Measurements from ENCODE around the gene SETX.
A peak's percentile ranks its signal among the peaks of the same experiment; 100 is the strongest.

SETX gene

GRCh38 chr9:132236662-132237311 is 118.0 kb downstream of the SETX start:
- Mint-ChIP-seq H3K36me3 (ENCODE audit: low read depth) (peaks cover 2% of the 10 kb centered on the region), H3K27me3 (peaks cover 2% of the 10 kb centered on the region), H3K4me3 (no peak overlapping the region), H3K27ac (no peak overlapping the region), H3K9me3 (no peaks in the 10 kb centered on the region), H3K4me1 (ENCODE audit: low read depth) (peaks cover 10% of the 10 kb centered on the region)
- no peak for DNase-seq

DNA sequence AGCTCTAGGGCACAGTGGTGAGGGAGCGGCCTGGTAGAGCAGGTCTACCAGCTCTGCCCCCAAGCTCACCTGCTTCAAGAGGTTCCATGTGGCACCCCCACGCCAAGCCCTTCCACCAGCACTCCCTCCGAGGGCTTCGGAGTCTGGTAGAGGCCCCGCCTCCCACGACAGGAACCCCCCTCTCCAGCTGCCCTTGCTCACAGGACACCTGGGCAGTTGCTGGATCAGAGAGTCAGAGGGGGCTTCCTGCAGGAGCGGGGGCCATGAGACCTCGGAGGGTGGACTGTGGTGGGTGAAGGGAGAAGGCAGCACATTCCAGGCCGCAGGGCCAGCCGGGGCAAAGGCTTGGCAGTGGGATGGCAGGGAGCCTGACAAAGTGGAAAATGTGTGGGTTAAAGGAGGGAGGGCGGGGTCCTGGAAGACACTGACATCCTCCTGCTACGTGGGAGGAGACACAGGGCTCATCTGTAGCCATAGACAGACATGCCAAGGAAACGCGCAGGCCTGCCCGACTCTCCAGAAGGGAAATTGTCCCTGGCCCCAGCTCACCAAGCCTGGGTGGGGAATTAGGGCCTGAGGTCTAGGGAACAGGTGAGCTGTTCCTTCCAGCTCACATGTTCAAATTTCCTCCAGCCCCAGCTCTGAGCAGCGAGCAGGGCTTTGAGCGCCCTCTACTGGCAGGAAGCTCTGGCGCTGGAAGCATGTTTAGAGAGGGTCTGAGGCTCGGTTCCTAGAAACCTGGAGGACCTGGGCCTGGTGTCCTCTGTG is 118.7 kb downstream of the SETX start:
- no peaks in the 10 kb centered on the region for H3K36me3 Mint-ChIP-seq (ENCODE audit: low read depth)
- peak; percentile 87 for DNase-seq
- H3K27me3 Mint-ChIP-seq = no peaks in the 10 kb centered on the region
- no peak overlapping the region for H3K4me3 Mint-ChIP-seq
- peaks cover 6% of the 10 kb centered on the region for H3K4me1 Mint-ChIP-seq (ENCODE audit: low read depth)
- H3K27ac Mint-ChIP-seq = no peak overlapping the region
- H3K9me3 Mint-ChIP-seq = no peaks in the 10 kb centered on the region

- no peak for DNase-seq
- peaks cover 5% of the 10 kb centered on the region for H3K4me1 Mint-ChIP-seq (ENCODE audit: low read depth)
- H3K27ac Mint-ChIP-seq = no peak overlapping the region
- H3K27me3 Mint-ChIP-seq = no peaks in the 10 kb centered on the region
- H3K9me3 Mint-ChIP-seq = no peaks in the 10 kb centered on the region
- no peak overlapping the region for H3K4me3 Mint-ChIP-seq
- H3K36me3 Mint-ChIP-seq (ENCODE audit: low read depth) = no peaks in the 10 kb centered on the region
Observed at GRCh38 chr9:132235125-132235524, 119.7 kb downstream of the SETX start.

- H3K4me1 Mint-ChIP-seq (ENCODE audit: low read depth) = peaks cover 5% of the 10 kb centered on the region
- H3K27me3 Mint-ChIP-seq = no peaks in the 10 kb centered on the region
- no peak overlapping the region for H3K27ac Mint-ChIP-seq
Observed at GRCh38 chr9:132234535-132234934, 120.3 kb downstream of the SETX start.

DNA sequence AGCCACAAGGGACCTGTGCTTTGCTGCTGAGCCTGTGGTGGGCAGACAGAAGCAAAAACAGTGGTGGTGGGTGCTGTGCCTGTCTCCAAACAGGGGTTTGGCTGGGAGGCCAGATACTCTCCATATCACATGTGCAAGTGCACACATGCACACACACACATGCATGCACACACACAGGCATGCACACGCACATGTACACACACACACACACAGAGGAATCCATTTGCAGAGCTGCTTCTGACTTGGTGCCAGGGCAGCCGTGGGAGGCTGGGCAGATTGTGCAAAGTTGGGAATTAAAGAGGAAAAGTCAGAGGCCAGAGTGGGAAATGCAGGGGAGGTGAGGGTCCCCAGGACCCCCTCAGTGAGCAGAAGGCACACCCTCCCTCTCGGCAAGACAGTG is 121.6 kb downstream of the SETX start:
- no peak overlapping the region for H3K4me3 Mint-ChIP-seq
- H3K27me3 Mint-ChIP-seq = no peaks in the 10 kb centered on the region
- H3K9me3 Mint-ChIP-seq = no peaks in the 10 kb centered on the region
- DNase-seq = no peak
- no peak overlapping the region for H3K27ac Mint-ChIP-seq
- H3K4me1 Mint-ChIP-seq (ENCODE audit: low read depth) = peaks cover 7% of the 10 kb centered on the region
- no peaks in the 10 kb centered on the region for H3K36me3 Mint-ChIP-seq (ENCODE audit: low read depth)

More at GRCh38 chr9:132234535-132234934, 120.3 kb downstream of the SETX start:
- H3K36me3 Mint-ChIP-seq (ENCODE audit: low read depth) = no peaks in the 10 kb centered on the region
- no peak for DNase-seq
- no peak overlapping the region for H3K4me3 Mint-ChIP-seq
- no peaks in the 10 kb centered on the region for H3K9me3 Mint-ChIP-seq

DNA sequence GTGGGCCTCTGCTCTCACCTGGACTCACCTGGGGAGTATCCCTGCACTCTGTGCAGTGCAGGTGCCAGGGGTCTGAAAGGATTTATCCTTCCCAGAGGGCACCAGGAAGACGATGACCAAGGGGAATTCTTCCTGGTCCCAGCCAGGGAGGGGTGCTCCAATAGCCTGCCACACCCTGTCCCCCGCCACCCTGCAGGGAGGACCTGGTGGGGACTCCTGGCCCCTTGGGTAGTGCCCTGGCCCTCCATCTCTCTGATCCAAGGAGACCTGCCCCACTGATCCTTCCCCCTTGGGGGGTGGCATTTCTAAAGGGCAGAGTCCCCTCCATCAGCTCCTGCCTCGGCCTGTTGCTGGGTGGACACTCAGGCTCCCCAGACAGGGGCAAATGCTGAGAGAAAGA is 122.3 kb downstream of the SETX start:
- no peak overlapping the region for H3K27ac Mint-ChIP-seq
- H3K4me1 Mint-ChIP-seq (ENCODE audit: low read depth) = peaks cover 7% of the 10 kb centered on the region
- H3K4me3 Mint-ChIP-seq = no peak overlapping the region
- no peaks in the 10 kb centered on the region for H3K27me3 Mint-ChIP-seq
- no peak for DNase-seq
- no peaks in the 10 kb centered on the region for H3K9me3 Mint-ChIP-seq
- H3K36me3 Mint-ChIP-seq (ENCODE audit: low read depth) = no peaks in the 10 kb centered on the region

DNA sequence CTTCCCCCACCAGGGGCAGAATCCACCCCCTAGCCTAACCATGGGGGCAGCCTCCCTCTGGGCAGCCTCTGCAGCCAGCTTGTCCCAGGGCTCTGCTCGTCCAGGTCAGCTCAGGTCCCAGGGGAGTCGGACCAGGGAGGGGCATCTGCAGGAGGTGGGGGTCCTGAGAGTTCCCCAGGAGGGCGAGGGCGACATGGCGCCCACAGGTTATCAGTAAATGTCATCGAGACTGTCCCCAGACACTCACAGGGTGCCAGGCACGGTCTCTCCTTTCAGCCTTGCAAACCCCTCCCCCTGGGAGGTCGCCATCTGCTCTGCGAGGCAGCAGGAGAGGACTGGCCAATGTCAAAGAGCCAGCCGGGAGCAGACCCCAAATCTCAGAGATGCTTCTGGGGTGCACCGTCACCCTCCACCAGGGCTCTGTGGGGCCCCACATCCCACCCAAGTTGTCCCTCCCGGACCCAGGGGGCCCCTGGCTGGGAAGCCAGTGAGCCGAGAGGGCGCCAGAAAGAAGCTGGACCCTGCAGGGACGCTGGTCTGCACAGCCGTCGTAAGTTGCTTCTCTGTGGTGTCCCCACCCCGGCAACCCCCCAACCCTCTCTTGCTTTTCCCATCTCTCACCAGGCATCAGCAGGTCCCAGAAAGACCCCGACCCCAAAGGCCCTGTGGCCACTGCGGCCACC is 123.6 kb downstream of the SETX start:
- Mint-ChIP-seq H3K4me3 (no peak overlapping the region), H3K27ac (no peak overlapping the region), H3K27me3 (no peaks in the 10 kb centered on the region), H3K36me3 (ENCODE audit: low read depth) (no peaks in the 10 kb centered on the region), H3K9me3 (no peaks in the 10 kb centered on the region), H3K4me1 (ENCODE audit: low read depth) (peaks cover 3% of the 10 kb centered on the region)
- no peak for DNase-seq

DNA sequence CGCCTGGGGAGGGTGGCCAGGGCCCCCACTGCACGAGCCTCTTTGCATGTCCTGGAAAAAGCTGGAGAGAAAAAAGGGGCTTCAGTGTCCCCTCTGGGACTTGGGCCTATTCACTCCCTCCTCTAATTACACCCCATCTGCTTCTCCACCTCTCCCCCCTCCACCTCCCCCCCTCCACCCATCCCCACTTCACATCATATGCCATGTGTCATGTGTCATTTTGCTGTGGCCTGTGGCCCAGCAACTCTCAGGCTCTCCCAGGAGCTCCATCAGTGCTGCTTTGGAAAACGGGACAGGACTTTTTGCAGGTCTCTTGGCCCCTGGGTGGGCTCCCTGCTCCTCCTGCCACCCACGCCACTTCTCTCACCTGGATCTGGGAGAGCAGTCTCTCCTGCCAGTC is 124.2 kb downstream of the SETX start:
- Mint-ChIP-seq H3K9me3 (no peaks in the 10 kb centered on the region), H3K4me1 (ENCODE audit: low read depth) (peaks cover 2% of the 10 kb centered on the region), H3K4me3 (no peak overlapping the region), H3K27ac (no peak overlapping the region), H3K27me3 (no peaks in the 10 kb centered on the region), H3K36me3 (ENCODE audit: low read depth) (no peaks in the 10 kb centered on the region)
- no peak for DNase-seq

DNA sequence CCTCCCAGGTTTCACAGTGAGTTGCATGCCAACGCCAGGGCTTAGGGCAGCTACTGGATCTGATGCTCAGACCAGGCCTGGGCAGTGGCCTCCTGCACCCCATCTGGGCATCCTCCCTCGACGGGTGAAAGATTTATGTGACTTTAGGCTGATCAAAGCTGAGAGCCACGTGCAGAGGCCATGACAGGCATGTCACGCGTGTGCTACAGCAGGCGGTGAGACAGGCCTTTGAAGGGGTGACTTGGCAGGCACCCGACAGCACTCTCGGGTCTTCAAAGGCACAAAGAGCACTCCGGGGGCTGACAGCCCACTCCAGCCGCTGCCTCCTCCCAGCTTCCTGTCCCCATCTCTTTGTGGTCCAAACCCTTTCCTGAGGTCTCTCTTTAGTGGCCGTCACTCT is 126.7 kb downstream of the SETX start:
- no peak overlapping the region for H3K4me3 Mint-ChIP-seq
- H3K4me1 Mint-ChIP-seq (ENCODE audit: low read depth) = peaks cover 2% of the 10 kb centered on the region
- H3K36me3 Mint-ChIP-seq (ENCODE audit: low read depth) = no peaks in the 10 kb centered on the region
- H3K27ac Mint-ChIP-seq = no peak overlapping the region
- H3K27me3 Mint-ChIP-seq = no peaks in the 10 kb centered on the region
- H3K9me3 Mint-ChIP-seq = no peaks in the 10 kb centered on the region
- DNase-seq = no peak

DNA sequence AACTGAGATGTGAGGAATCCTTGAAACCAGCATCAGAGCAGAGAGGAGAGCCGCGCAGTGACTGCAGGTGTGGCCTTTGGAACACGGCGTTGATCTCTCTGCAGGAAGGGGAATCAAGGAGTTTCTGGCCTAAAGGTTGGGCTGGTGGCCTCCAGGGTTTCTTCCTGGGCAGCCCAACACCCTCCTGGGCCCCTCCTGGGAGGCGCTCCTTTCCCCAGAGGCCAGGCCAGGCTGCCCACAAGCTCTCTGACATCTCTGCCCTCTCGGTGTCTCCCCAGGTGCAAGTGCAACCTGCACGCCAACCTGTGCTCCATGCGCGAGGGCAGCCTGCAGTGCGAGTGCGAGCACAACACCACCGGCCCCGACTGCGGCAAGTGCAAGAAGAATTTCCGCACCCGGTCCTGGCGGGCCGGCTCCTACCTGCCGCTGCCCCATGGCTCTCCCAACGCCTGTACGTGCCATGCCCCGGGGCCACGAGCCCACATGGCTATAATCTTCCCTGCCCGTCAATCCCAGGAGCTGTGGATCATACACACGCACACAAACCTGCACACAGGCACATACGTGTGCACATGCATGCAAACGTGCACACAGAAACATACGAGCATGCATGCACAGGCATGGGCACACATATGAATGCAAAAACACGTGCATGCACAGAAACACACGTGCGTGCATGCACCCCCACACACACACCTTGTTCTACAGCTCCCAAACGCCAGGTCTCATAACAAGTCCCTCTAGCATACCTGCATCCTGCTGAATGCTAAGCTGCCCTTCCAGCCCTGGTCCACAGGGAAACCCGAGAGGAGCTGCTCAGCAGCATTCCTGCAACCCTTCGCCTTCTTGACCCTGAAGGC is 128.0 kb downstream of the SETX start:
- H3K27ac Mint-ChIP-seq = no peak overlapping the region
- no peaks in the 10 kb centered on the region for H3K27me3 Mint-ChIP-seq
- H3K4me3 Mint-ChIP-seq = no peak overlapping the region
- no peaks in the 10 kb centered on the region for H3K9me3 Mint-ChIP-seq
- peaks cover 2% of the 10 kb centered on the region for H3K4me1 Mint-ChIP-seq (ENCODE audit: low read depth)
- no peak for DNase-seq
- H3K36me3 Mint-ChIP-seq (ENCODE audit: low read depth) = no peaks in the 10 kb centered on the region

GRCh38 chr9:132224645-132225044 is 130.1 kb downstream of the SETX start:
- no peak for DNase-seq
- Mint-ChIP-seq H3K4me1 (ENCODE audit: low read depth) (peaks cover 2% of the 10 kb centered on the region), H3K27ac (no peak overlapping the region), H3K4me3 (no peak overlapping the region), H3K27me3 (no peaks in the 10 kb centered on the region), H3K36me3 (ENCODE audit: low read depth) (no peaks in the 10 kb centered on the region), H3K9me3 (no peaks in the 10 kb centered on the region)

DNA sequence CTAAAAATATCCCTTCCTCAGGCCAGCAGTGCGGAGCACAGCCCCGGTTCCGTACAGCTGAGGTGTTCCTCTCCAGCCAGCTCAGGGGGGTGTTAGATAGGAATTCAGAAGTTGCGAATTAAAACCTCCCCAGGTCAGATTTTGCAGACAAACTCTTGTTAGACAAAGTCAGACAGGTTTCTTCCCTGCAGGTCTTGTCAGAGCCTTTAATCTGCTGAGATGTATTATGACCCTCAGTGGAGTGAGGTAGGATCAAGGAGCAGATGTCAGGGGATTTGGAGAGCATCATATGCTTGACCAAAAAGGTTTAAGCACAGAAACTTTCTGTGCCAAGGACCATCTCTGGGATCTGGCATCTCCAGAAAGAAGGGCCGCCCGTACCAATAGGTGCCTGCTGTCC is 132.8 kb downstream of the SETX start:
- Mint-ChIP-seq H3K9me3 (no peaks in the 10 kb centered on the region), H3K4me3 (no peak overlapping the region), H3K4me1 (ENCODE audit: low read depth) (no peaks in the 10 kb centered on the region), H3K27ac (no peak overlapping the region), H3K36me3 (ENCODE audit: low read depth) (no peaks in the 10 kb centered on the region), H3K27me3 (no peaks in the 10 kb centered on the region)
- DNase-seq = no peak

DNA sequence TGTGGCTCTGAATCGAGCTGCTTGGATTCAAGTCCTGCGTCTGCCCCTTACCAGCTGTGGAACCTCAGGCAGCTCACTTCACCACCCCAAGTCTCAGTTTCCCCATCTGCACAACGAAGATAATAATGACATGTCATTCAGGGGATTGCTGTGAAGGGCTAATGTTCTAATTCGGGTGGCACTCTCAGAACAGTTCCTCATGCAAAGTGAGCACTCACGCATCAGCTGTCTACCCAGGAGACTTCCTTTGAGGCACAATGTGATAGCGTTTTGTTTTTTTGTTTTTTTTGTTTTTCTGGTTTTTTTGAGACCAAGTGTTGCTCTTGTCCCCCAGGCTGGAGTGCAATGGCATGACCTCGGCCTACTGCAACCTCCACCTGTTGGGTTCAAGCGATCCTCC is 136.6 kb downstream of the SETX start:
- H3K27me3 Mint-ChIP-seq = no peaks in the 10 kb centered on the region
- no peaks in the 10 kb centered on the region for H3K9me3 Mint-ChIP-seq
- no peak overlapping the region for H3K27ac Mint-ChIP-seq
- no peaks in the 10 kb centered on the region for H3K4me1 Mint-ChIP-seq (ENCODE audit: low read depth)
- no peak for DNase-seq
- no peak overlapping the region for H3K4me3 Mint-ChIP-seq
- H3K36me3 Mint-ChIP-seq (ENCODE audit: low read depth) = no peaks in the 10 kb centered on the region

GRCh38 chr9:132216861-132217619 is 137.7 kb downstream of the SETX start:
- Mint-ChIP-seq H3K27ac (no peak overlapping the region), H3K4me1 (ENCODE audit: low read depth) (no peaks in the 10 kb centered on the region), H3K4me3 (no peak overlapping the region), H3K27me3 (no peaks in the 10 kb centered on the region), H3K9me3 (no peaks in the 10 kb centered on the region), H3K36me3 (ENCODE audit: low read depth) (no peaks in the 10 kb centered on the region)
- DNase-seq = no peak
